Activated naive CD4-positive, alpha-beta T cell treated with anti-CD3 and anti-CD28 coated beads, Interleukin-2, amount 10 ng/mL, durations not matched to agents 7 days and 5 days (primary cell): Measurements from ENCODE around the gene ASCC3.

Experiments
- CTCF ChIA-PET: fragments of 350-600 bp; sonication (Branson Sonifier 250); formaldehyde crosslinking; loops from one replicate; lab custom pipeline; 2021; ENCODE audit warnings: antibody characterized with exemption; lab: Charles Lee
- DNase-seq: peaks from one replicate; pipeline ENCODE4 v3.0.0-alpha.2; 2020
- H3K27ac Mint-ChIP-seq: one replicate; pipeline ENCODE4 v1.8.0; 2021; ENCODE audit warnings: mild to moderate bottlenecking, moderate library complexity, mixed read lengths
- H3K27me3 Mint-ChIP-seq: one replicate; pipeline ENCODE4 v1.8.0; 2021; ENCODE audit warnings: mild to moderate bottlenecking, mixed read lengths
- H3K36me3 Mint-ChIP-seq: one replicate; pipeline ENCODE4 v1.8.0; 2021; ENCODE audit warnings: mixed read lengths
- H3K4me1 Mint-ChIP-seq: one replicate; pipeline ENCODE4 v1.8.0; 2021; ENCODE audit warnings: mixed read lengths
- H3K4me3 Mint-ChIP-seq: one replicate; pipeline ENCODE4 v1.8.0; 2021; ENCODE audit warnings: mild to moderate bottlenecking, moderate library complexity, mixed read lengths
- H3K9me3 Mint-ChIP-seq: one replicate; pipeline ENCODE4 v1.8.0; 2021; ENCODE audit warnings: mixed read lengths

Gene ASCC3

DNA sequence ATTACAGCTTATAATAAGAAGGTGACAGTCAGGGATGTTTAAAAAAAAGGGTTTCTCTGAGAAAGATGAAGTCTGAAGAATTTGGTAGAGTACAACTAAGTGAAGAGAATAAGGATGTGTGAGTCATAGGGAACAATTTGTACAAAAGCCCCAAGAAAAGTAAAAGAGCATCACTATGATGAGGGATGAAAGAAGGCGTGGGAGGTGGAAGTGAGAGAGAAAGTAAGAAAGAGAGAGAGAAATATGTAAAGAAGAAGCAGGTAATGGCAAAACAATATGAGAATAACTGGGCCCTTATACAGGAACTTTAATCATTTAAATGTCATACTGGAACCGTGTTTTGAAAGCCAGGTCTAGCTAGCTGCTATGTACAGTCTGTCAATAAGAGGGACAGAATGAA is 179.4 kb downstream of the ASCC3 start:
- Mint-ChIP-seq H3K9me3 (peaks cover 17% of the 10 kb centered on the region), H3K4me3 (no peak overlapping the region), H3K27ac (no peak overlapping the region), H3K27me3 (no peaks in the 10 kb centered on the region), H3K36me3 (peaks cover 36% of the 10 kb centered on the region), H3K4me1 (no peaks in the 10 kb centered on the region)
- CTCF ChIA-PET = no interaction called here
- no peak for DNase-seq

DNA sequence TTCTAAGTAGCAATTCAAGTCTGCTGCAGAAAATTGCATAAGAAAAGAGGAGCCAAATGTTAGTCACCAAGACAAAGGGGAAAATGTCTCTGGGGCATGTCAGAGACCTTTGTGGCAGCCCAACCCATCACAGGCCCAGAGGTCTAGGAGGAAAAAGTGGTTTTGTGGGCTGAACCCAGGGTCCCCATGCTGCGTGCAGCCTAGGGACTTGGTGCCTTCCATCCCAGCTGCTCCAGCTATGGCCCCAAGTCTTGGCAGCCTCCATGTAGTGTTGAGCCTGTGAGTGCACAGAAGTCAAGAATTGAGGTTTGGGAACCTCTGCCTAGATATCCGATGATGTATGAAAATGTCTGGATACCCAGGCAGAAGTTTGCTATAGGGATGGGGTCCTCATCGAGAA is 181.1 kb downstream of the ASCC3 start:
- Mint-ChIP-seq H3K9me3 (peaks cover 17% of the 10 kb centered on the region), H3K36me3 (peaks cover 35% of the 10 kb centered on the region), H3K27ac (no peak overlapping the region), H3K4me3 (no peak overlapping the region), H3K27me3 (no peaks in the 10 kb centered on the region), H3K4me1 (no peaks in the 10 kb centered on the region)
- CTCF ChIA-PET = no interaction called here
- DNase-seq = no peak

DNA sequence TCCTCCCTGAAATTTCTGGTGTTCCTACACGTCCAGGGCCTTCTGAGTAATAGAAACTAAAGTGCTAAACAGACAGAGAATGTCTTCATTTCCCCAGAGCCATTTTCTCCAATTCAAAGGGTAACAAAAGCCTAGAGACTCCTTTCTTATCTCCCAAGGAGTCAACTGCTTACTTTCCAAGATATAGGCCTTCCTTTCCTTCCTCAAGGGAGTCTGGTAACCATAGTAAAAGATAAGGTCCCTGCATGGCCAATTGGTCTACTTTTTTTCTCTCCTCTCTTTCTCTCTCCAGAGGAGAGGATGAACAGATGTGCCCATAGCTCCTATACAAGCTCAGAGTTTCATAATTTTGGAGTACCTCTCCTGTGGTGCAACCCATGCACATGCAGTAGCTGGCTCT is 185.7 kb downstream of the ASCC3 start:
- Mint-ChIP-seq H3K4me3 (no peak overlapping the region), H3K27me3 (no peaks in the 10 kb centered on the region), H3K36me3 (peaks cover 14% of the 10 kb centered on the region), H3K9me3 (peaks cover 6% of the 10 kb centered on the region), H3K27ac (no peak overlapping the region), H3K4me1 (no peaks in the 10 kb centered on the region)
- CTCF ChIA-PET = no interaction called here
- no peak for DNase-seq

DNA sequence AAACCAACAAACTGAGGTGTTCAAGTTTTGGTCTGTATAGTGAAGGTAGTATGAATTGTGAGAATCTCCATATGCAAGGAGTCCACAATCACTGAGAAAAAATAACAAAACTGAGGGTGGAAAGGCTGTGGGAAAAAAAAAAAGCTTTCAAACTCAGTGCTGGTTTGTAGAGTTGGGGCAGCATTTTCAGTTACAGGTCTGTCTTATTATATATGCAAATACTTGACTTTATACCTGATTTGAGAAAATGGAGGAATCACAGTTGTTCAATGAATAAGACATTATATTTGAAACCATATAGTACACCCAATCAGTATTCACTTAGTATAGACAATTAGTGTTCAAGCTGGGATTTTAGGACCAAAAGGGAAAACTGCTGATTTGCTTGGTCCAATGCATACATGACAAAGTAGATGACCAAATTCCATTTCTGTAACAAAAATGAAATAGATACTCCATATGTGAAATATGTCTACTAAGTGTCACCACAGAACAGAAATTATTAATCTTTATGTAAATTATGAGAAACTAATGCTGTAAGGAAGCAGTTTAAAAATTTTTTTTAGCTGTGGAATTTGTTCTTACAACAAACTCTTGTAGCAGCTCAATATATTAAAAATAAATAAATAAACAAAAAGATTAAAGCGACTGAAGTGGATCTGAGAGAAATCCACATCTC is 187.7 kb downstream of the ASCC3 start:
- Mint-ChIP-seq H3K4me3 (no peak overlapping the region), H3K27me3 (no peaks in the 10 kb centered on the region), H3K36me3 (peaks cover 2% of the 10 kb centered on the region), H3K4me1 (no peaks in the 10 kb centered on the region), H3K27ac (no peak overlapping the region), H3K9me3 (no peaks in the 10 kb centered on the region)
- DNase-seq = no peak
- CTCF ChIA-PET = no interaction called here

DNA sequence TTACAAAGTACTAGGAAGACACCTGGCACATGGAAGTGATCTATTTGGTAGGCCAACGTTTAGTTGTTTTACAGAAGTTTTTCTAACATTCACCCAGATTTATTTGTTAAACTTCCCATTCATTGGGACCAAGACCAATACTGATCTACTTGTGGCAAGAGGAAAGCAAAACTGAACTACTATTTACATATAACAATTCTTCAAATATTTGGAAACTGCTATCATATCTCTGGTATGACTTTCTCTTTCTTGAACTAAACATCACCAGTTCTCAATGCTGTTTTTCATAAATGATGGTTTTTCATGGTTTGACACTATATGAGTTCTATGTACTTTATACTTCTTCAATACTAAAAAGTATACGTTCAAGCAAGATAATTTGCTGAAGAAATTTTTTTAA is 189.2 kb downstream of the ASCC3 start:
- no peak for DNase-seq
- Mint-ChIP-seq H3K27ac (no peak overlapping the region), H3K4me1 (no peaks in the 10 kb centered on the region), H3K27me3 (no peaks in the 10 kb centered on the region), H3K4me3 (no peak overlapping the region), H3K36me3 (no peaks in the 10 kb centered on the region), H3K9me3 (no peaks in the 10 kb centered on the region)
- CTCF ChIA-PET = no interaction called here

DNA sequence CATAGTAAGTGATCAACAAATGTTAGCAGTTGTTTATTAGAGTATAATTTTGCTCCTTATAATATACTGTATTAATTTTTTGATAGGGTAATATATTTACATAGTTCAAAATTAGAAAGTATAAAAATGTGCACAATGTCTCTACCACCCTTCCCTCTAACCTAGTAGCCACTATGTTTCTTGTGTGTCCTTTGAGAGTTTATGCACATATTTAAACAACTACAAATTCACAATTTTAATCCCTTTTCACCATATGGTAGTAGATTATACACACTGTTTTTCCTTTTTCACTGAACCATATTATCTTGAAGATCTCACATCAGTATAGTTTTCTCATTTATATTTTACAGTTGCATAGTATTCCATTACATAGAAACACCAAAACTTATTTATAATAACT is 194.9 kb downstream of the ASCC3 start:
- CTCF ChIA-PET = no interaction called here
- Mint-ChIP-seq H3K4me1 (no peaks in the 10 kb centered on the region), H3K9me3 (no peaks in the 10 kb centered on the region), H3K4me3 (no peak overlapping the region), H3K27ac (no peak overlapping the region), H3K36me3 (peaks cover 2% of the 10 kb centered on the region), H3K27me3 (no peaks in the 10 kb centered on the region)
- no peak for DNase-seq

DNA sequence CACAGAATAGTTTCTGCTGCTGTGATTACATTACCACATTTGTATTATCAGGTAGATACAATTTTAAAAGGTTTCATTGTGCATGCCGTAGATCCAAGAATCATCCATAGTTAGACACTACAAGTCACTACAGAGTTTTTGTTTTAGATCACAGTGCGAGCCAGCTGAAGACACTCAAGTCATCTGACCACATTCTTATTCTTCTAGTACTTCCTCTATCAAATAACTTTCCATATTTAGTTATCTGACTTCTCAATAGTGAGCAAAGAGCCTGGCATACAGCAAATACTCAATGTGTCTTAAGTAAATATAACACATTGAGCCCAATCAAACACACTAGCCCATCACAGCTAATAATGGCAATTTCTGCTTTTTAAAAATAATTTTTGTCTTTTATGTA is 195.4 kb downstream of the ASCC3 start:
- no peak for DNase-seq
- Mint-ChIP-seq H3K36me3 (peaks cover 2% of the 10 kb centered on the region), H3K4me3 (no peak overlapping the region), H3K9me3 (no peaks in the 10 kb centered on the region), H3K27me3 (no peaks in the 10 kb centered on the region), H3K27ac (no peak overlapping the region), H3K4me1 (no peaks in the 10 kb centered on the region)
- CTCF ChIA-PET = no interaction called here

DNA sequence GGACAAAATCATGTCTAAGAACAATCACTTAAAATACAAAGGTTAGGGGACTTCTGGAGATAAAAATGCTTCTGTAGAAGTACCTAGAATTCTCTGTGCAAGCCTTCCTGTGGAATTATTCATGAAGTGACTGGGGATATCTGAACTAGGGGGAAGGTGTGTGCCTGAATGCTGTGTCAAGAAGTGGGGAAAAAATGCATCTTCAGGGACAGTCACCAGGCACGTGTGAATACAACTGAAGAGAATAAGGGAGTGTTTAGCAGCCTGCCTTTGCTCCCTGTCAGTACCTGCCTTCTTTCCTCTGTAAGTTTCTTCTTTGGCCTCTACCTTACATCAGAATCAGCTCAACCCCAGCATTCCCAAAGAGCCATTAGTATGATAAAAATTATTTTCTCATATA is 201.0 kb downstream of the ASCC3 start:
- Mint-ChIP-seq H3K27me3 (no peaks in the 10 kb centered on the region), H3K27ac (no peak overlapping the region), H3K4me3 (no peak overlapping the region), H3K4me1 (no peaks in the 10 kb centered on the region), H3K36me3 (no peaks in the 10 kb centered on the region), H3K9me3 (no peaks in the 10 kb centered on the region)
- CTCF ChIA-PET = no interaction called here
- no peak for DNase-seq

DNA sequence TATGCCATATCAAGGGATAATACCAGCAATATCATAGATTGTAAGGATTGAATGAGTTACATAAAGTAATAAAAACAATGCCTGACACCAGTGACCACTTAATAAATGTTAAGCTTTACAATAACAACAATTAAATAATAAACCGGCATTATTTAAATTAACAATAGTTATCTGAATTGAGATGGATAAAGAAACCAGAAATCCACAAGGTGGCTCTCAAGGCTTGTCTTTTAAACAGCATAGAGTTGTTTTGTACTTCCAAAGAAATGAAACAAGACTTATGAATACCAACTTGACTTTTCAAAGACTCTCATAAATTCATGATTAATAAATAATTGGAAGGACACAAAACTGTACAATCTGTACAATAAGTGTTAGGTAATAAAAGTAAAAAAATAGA is 203.1 kb downstream of the ASCC3 start:
- no peaks in the 10 kb centered on the region for H3K36me3 Mint-ChIP-seq
- H3K4me1 Mint-ChIP-seq = no peaks in the 10 kb centered on the region
- DNase-seq = no peak
- no peaks in the 10 kb centered on the region for H3K9me3 Mint-ChIP-seq
- CTCF ChIA-PET = interaction anchor here (0.6 to 1.7 kb wide), 2 partner anchors 10 to 42 kb away, joined by 3 to 4 read pairs; no protein-coding TSS in a partner anchor
- H3K27ac Mint-ChIP-seq = no peak overlapping the region
- H3K4me3 Mint-ChIP-seq = no peak overlapping the region
- no peaks in the 10 kb centered on the region for H3K27me3 Mint-ChIP-seq

DNA sequence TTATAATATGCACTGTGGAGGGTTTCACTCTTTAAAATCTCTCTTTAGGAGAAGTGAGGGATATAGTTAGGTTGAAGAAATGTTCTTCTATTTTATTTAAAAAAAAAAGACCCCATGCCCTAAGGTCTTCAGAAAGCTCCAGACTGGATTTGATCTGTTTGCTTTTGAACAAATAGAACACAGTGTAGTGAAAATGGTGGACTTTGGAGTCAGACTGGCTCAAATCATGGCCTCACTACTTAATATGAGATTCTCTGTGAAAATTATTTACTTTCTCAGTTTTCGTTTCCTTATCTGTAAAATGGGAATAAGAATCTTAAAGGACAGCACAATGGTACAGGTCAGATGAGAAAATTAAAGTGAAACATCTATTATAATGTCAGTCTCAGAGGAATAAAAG is 203.9 kb downstream of the ASCC3 start:
- no peak for DNase-seq
- no peak overlapping the region for H3K27ac Mint-ChIP-seq
- no peaks in the 10 kb centered on the region for H3K4me1 Mint-ChIP-seq
- CTCF ChIA-PET = interaction anchor here (1.7 kb wide), 1 partner anchor 43 kb away, joined by 4 read pairs; no protein-coding TSS in a partner anchor
- no peaks in the 10 kb centered on the region for H3K36me3 Mint-ChIP-seq
- H3K27me3 Mint-ChIP-seq = no peaks in the 10 kb centered on the region
- no peak overlapping the region for H3K4me3 Mint-ChIP-seq
- H3K9me3 Mint-ChIP-seq = no peaks in the 10 kb centered on the region

DNA sequence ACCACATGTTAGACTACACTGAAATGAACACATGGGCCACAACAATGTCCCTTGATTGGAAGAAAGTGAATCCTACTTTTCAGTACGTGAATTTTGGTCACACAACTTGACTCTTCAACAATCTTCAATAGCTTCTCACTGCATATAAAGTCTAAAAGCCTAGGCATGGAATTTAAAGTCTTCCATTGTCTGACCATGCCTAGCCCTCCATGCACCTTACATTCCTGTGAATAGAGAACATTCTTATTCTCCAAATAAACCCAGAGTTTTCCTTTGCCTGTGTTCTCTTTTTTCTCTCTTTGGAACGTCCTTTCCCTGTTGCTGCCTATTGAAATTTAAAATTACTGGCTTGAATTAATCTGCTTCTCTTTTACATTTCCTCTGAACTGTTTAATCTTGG is 207.5 kb downstream of the ASCC3 start:
- Mint-ChIP-seq H3K27ac (no peak overlapping the region), H3K4me1 (no peaks in the 10 kb centered on the region), H3K27me3 (no peaks in the 10 kb centered on the region), H3K36me3 (peaks cover 4% of the 10 kb centered on the region), H3K4me3 (no peak overlapping the region), H3K9me3 (no peaks in the 10 kb centered on the region)
- no peak for DNase-seq
- CTCF ChIA-PET = no interaction called here

DNA sequence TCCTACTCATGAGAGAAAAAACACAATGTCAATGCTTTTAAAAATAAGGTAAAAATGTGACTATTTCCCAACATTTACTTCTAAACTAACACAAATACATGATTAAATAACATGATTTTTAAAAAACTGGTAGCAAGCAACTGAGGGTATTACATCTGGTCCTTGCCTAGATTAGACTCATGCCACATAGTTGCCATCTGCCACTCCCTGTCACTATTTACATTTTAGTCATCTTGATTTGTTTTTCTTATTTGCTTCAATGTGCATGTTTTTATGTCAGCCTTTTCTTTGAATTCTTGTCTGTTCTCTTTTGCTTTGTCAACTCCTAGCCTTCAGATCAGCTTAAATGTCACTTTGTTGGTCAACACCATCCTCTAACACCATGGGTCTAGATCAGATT is 209.4 kb downstream of the ASCC3 start:
- CTCF ChIA-PET = no interaction called here

DNA sequence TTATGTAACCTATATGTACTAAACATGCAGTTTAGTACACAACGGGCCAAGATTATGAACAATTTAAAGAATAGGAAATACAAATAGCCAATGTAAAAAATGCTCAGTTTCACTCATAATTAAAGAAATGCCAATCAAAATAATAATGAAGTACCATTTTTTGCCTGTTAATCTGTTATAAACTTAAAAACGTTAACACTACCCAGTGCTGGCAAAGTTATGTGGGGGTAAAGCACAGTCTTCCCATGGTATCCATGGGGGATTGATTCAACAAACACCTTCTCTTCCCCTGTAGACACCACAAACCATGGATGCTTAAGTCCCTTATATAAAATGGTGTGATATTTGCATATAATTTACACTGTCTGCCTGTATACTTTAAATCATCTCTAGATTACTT is 211.1 kb downstream of the ASCC3 start:
- Mint-ChIP-seq H3K27ac (no peak overlapping the region), H3K9me3 (no peaks in the 10 kb centered on the region), H3K27me3 (no peaks in the 10 kb centered on the region), H3K4me3 (no peak overlapping the region), H3K36me3 (peaks cover 4% of the 10 kb centered on the region), H3K4me1 (no peaks in the 10 kb centered on the region)
- CTCF ChIA-PET = no interaction called here
- no peak for DNase-seq

More for the DNA sequence above, 209.4 kb downstream of the ASCC3 start:
- no peaks in the 10 kb centered on the region for H3K27me3 Mint-ChIP-seq
- H3K36me3 Mint-ChIP-seq = peaks cover 4% of the 10 kb centered on the region
- no peak for DNase-seq
- H3K4me3 Mint-ChIP-seq = no peak overlapping the region
- no peaks in the 10 kb centered on the region for H3K4me1 Mint-ChIP-seq
- H3K9me3 Mint-ChIP-seq = no peaks in the 10 kb centered on the region
- no peak overlapping the region for H3K27ac Mint-ChIP-seq

DNA sequence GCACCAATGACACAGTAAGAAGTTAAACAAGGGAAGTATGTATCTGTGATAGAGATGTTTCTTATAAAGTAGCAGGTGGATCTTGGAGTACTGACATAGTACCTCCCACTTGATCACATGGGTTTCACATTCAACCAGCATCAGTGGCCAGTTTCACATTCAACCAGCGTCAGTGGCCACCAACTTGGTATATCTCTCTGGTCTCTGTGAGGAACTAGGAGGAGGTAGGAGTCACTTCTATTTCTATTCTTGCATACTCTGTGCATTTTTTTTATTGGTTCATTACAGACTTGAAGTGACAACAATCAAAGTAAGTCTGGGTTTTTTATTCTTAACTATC is 216.1 kb downstream of the ASCC3 start:
- Mint-ChIP-seq H3K27me3 (no peaks in the 10 kb centered on the region), H3K36me3 (peaks cover 3% of the 10 kb centered on the region), H3K4me1 (peaks cover 5% of the 10 kb centered on the region), H3K9me3 (no peaks in the 10 kb centered on the region), H3K27ac (no peak overlapping the region), H3K4me3 (no peak overlapping the region)
- DNase-seq = no peak
- CTCF ChIA-PET = interaction anchor here (1.0 to 1.4 kb wide), 2 partner anchors 204 to 548 kb away, joined by 4 read pairs; no protein-coding TSS in a partner anchor

DNA sequence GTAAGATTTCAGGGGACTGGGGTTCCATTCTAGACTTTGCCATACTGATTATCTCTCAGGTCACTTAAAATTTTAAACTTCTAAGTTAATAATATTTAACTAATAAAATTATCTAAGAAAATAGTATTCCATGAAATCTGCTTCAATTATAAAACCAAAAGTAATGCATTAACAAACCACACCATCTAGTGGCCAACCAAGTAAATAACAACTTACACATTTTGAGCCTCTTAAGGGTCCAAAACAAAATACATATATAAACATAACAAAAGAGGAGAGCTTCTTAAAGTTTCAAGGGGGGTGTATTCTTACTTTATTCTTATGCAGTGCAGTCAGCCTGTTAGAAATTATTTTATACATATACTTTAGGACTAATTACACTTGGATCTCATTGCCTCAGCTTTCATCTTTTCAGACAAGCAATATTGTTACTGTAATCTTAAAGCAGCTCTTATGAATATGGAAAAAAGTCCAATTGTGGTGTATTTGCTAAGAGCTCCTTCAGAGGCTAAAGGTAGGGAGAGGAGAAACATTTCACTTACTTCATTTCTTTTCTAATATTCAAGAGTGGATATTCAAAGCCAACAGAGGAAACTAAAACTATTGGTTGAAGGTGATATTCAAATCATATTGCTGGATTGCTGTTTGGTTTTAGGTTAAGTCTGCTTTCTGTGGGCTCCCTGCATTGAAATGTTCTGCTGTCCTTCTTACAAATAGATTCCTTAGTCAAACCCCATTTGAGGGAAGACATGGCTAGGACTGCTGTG is 216.7 kb downstream of the ASCC3 start:
- H3K9me3 Mint-ChIP-seq = no peaks in the 10 kb centered on the region
- H3K27ac Mint-ChIP-seq = no peak overlapping the region
- no peak for DNase-seq
- CTCF ChIA-PET = interaction anchor here (1.0 to 1.8 kb wide), 3 partner anchors 14 to 547 kb away, joined by 4 read pairs; no protein-coding TSS in a partner anchor
- H3K27me3 Mint-ChIP-seq = no peaks in the 10 kb centered on the region
- peaks cover 3% of the 10 kb centered on the region for H3K36me3 Mint-ChIP-seq
- peaks cover 5% of the 10 kb centered on the region for H3K4me1 Mint-ChIP-seq
- H3K4me3 Mint-ChIP-seq = no peak overlapping the region
